Right ventricle myocardium inferior (tissue), 1 donor: ENCODE results near the gene CDIP1. TPM values are rescaled to one million over a fixed set of nuclear protein-coding genes. Genes with fewer than 3 reads are reported as not detected.
A peak's percentile ranks its signal among the peaks of the same experiment; 100 is the strongest.

ENCODE experiments used
- ATAC-seq: fragments of 200-7000 bp; cut with Tn5 transposase; one replicate; pipeline ENCODE4 v1.9.1; 2020; ENCODE audit warnings: mild to moderate bottlenecking, moderate library complexity
- DNase-seq: peaks from one replicate; pipeline ENCODE4 v3.0.0; 2021; ENCODE audit errors: missing footprints
- intact Hi-C: fragments of 100-400 bp; cut with DNase I; formaldehyde crosslinking; loops from one replicate; pipeline ENCODE4 v1.11.0; 2022
- total RNA-seq: library from RNA; stranded (reverse); fragmentation: NEBNext Ultra II Directional; extraction: Animal tissue kit (Norgen Biotek cat#: 25700); gene quantifications from one replicate; pipeline ENCODE4 v1.2.1, GENCODE V29; 2021
- donor health status: DM: no; HTN: yes; CAD: no; lungs with severe emphysema.

Gene CDIP1
- total RNA-seq, 1 donor from 2014 or later = 46.3 TPM

GRCh38 chr16:4474192-4474961 lies 64.2 kb downstream of the CDIP1 start, which contains the start of gene NMRAL1:
TSS of gene NMRAL1 (minus strand) at chr16:4474625. CDS start at chr16:4474132, 493 bp downstream.
- ATAC-seq = peak; percentile 50
- peak; percentile 94 for DNase-seq
- intact Hi-C loops = no loop called here

GRCh38 chr16:4472880-4473279 lies 65.7 kb downstream of the CDIP1 start:
- DNase-seq = no peak
- intact Hi-C loops = no loop called here
- ATAC-seq = no peak

GRCh38 chr16:4471869-4472268 lies 66.7 kb downstream of the CDIP1 start:
- ATAC-seq (no peak), DNase-seq (no peak)
- intact Hi-C loops = no loop called here

- no peak for DNase-seq
- ATAC-seq = no peak
- intact Hi-C loops = no loop called here
Observed at GRCh38 chr16:4468972-4469371, 69.6 kb downstream of the CDIP1 start.

GRCh38 chr16:4467916-4468315 lies 70.7 kb downstream of the CDIP1 start:
- DNase-seq (no peak), ATAC-seq (no peak)
- intact Hi-C loops = no loop called here

- DNase-seq = peak; percentile 84
- intact Hi-C loops = no loop called here
Observed at GRCh38 chr16:4465977-4466779, 72.4 kb downstream of the CDIP1 start.

GRCh38 chr16:4463522-4464163 lies 74.9 kb downstream of the CDIP1 start:
- DNase-seq = no peak
- intact Hi-C loops = no loop called here
- ATAC-seq = no peak

More at GRCh38 chr16:4465977-4466779, 72.4 kb downstream of the CDIP1 start:
- peak; percentile 82 for ATAC-seq

GRCh38 chr16:4461250-4462085 lies 77.1 kb downstream of the CDIP1 start:
- intact Hi-C loops = no loop called here
- ATAC-seq = no peak
- no peak for DNase-seq

- DNase-seq (no peak), ATAC-seq (no peak)
- intact Hi-C loops = no loop called here
Observed at GRCh38 chr16:4460936-4461249, 77.7 kb downstream of the CDIP1 start.

Other genes with a start within 250 kb of the CDIP1 start
- 16.0 TPM for gene GLIS2, start 222.7 kb downstream of the CDIP1 start, total RNA-seq
- 73.4 TPM for gene PAM16, start 187.5 kb downstream of the CDIP1 start, total RNA-seq
- gene VASN, start 166.9 kb downstream of the CDIP1 start, total RNA-seq = 6.4 TPM
- gene CORO7, start 122.2 kb downstream of the CDIP1 start, total RNA-seq = 11.6 TPM
- 71.4 TPM for gene DNAJA3, start 112.9 kb downstream of the CDIP1 start, total RNA-seq
- gene NMRAL1, start 64.1 kb downstream of the CDIP1 start, total RNA-seq = 26.0 TPM
- 126 TPM for gene HMOX2, start 62.4 kb downstream of the CDIP1 start, total RNA-seq
- 0.05 TPM for gene C16orf96, start 17.6 kb upstream of the CDIP1 start, total RNA-seq
- gene UBALD1, start 76.1 kb upstream of the CDIP1 start, total RNA-seq = 26.2 TPM
- 32.2 TPM for gene MGRN1, start 86.1 kb upstream of the CDIP1 start, total RNA-seq
- gene NUDT16L1, start 154.8 kb upstream of the CDIP1 start, total RNA-seq = 52.3 TPM
- 9.1 TPM for gene ANKS3, start 195.5 kb upstream of the CDIP1 start, total RNA-seq
- gene DNAAF8, start 195.8 kb upstream of the CDIP1 start, total RNA-seq = 1.5 TPM
- 6.5 TPM for gene ZNF500, start 228.4 kb upstream of the CDIP1 start, total RNA-seq
- gene SEPTIN12, start 249.6 kb upstream of the CDIP1 start, total RNA-seq = not detected